Natural killer cell (primary cell): ENCODE data around the gene CHGA. TPM values are rescaled to one million over a fixed set of nuclear protein-coding genes. Genes with fewer than 3 reads are reported as not detected.

Experiments
- ATAC-seq, 3 donors: fragments of 150-1000 bp in 2 of 3; fragments of 200-7000 bp in 1 of 3; cut with Tn5 transposase; 1 replicate in 1 of 3; 2 replicates in 2 of 3; pipeline ENCODE4 v1.10.0; 2021; ENCODE audit warnings: mild to moderate bottlenecking in 2 of 3, moderate library complexity in 2 of 3
- DNase-seq, 2 donors: peaks; one replicate each; pipeline versions ENCODE4 v3.0.0 to v3.0.0-alpha.2; 2013 to 2021; ENCODE audit warnings: mixed read lengths in 1 of 2
- H3K27ac ChIP-seq: one replicate; pipeline ENCODE4 v1.5.1; 2013; ENCODE audit warnings: mild to moderate bottlenecking, low read length
- H3K27me3 ChIP-seq: one replicate; pipeline ENCODE4 v1.6.1; 2013; ENCODE audit warnings: low read length; ENCODE audit not compliant: control insufficient read depth, insufficient read depth
- H3K36me3 ChIP-seq: one replicate; pipeline ENCODE4 v1.6.1; 2013; ENCODE audit warnings: low read length; ENCODE audit not compliant: control insufficient read depth, insufficient read depth
- H3K4me1 ChIP-seq: one replicate; pipeline ENCODE4 v1.6.1; 2013; ENCODE audit warnings: low read length; ENCODE audit not compliant: control insufficient read depth, insufficient read depth
- H3K4me3 ChIP-seq: one replicate; pipeline ENCODE4 v1.5.1; 2013; ENCODE audit warnings: low read length
- H3K9me3 ChIP-seq: one replicate; pipeline ENCODE4 v1.6.1; 2013; ENCODE audit warnings: low read length; ENCODE audit not compliant: control insufficient read depth, insufficient read depth
- H3K27ac Mint-ChIP-seq, 2 donors: one replicate each; pipeline ENCODE4 v1.8.0; 2022; ENCODE audit warnings: mild to moderate bottlenecking in 2 of 2, mixed read lengths in 2 of 2, moderate library complexity in 1 of 2
- H3K27me3 Mint-ChIP-seq, 2 donors: one replicate each; pipeline ENCODE4 v1.8.0; 2022; ENCODE audit warnings: low read depth in 2 of 2, mixed read lengths in 2 of 2
- H3K36me3 Mint-ChIP-seq: one replicate; pipeline ENCODE4 v1.8.0; 2022; ENCODE audit warnings: mixed read lengths
- H3K4me1 Mint-ChIP-seq, 2 donors: one replicate each; pipeline ENCODE4 v1.8.0; 2022; ENCODE audit warnings: mixed read lengths in 2 of 2
- H3K4me3 Mint-ChIP-seq: one replicate; pipeline ENCODE4 v1.8.0; 2022; ENCODE audit warnings: mild to moderate bottlenecking, moderate library complexity, mixed read lengths
- H3K9me3 Mint-ChIP-seq, 2 donors: one replicate each; pipeline ENCODE4 v1.8.0; 2022; ENCODE audit warnings: mixed read lengths in 2 of 2
- WGBS: methylation state at CpG from one replicate; pipeline ENCODE4 v1.1.7; 2013; ENCODE audit warnings: missing lambda C conversion rate; ENCODE audit not compliant: insufficient coverage; 5-methylcytosine and 5-hydroxymethylcytosine counted together
- intact Hi-C: fragments of 100-400 bp; cut with micrococcal nuclease; formaldehyde crosslinking; loops from one replicate; pipeline ENCODE4 v1.14.2; 2022
- total RNA-seq, 4 donors: library from RNA; stranded (reverse); fragments of 120-200 nt in 1 of 4; gene quantifications; one replicate each; pipeline versions ENCODE4 v1.2.3 to v1.2.4, GENCODE V29; 2013 to 2022
- TF ChIP-seq, protein P1 (sequence below): fragments of 200-600 bp; IDR thresholded peaks from one replicate; pipeline ENCODE4 v1.8.0; 2022; ENCODE audit warnings: antibody characterized with exemption

Gene CHGA
- total RNA-seq, 3 donors from 2014 or later (not counting 1 experiment from before 2014, with no cell fraction given): not detected

DNA sequence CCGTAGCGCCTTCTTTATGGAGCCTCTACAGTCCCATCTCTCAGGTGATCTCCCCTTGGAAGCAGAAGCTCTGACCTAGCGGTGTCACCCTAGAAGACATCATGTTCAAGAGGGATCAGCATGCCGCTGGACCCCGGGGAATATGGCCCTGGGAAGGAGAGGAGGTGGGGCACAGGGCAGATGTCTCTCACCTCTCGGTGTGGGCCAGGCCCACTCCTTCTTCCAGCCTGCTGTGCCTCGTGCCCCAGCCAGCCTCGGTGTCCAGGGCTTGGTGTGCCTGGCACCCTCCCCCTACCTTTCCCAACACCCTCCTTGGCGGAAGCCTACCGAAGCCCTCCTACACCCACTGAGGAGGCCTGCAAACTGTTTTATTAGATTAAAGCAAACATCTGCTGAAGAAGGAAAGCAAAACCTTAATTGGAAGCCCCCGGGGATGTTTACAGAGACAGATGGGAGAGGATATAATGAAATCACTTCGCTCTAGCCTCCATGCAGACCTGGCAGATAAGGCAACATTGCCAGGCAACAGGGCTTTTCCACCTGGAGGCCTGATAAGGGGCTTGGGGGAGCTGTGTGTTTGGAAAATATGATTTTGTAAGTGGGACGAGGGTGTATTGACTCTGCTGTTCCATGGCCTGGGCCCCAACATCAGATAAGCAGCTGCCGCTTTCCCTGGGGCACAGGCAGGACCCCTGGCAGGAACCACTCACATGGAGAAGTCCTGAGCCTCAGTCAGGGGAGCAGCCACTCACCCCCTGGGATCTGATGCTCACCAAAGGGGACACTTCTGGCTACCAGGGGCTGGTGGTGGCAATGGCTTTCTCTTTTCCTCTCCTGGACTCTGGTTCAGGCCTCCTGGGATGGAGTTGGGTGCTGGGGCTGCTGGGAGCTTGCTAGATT lies 5.7 kb upstream of the CHGA start:
- H3K4me1 ChIP-seq: no peaks in the 10 kb centered on the region
- Mint-ChIP-seq H3K4me3 (no peak overlapping the region), H3K27ac (no peak overlapping the region), H3K9me3 (no peaks in the 10 kb centered on the region), H3K36me3 (no peaks in the 10 kb centered on the region), H3K27me3 (peaks cover 6 to 9% of the 10 kb centered on the region in 2 donors), H3K4me1 (peaks cover under 1 to 2% of the 10 kb centered on the region in 2 donors)
- H3K9me3 ChIP-seq: no peaks in the 10 kb centered on the region
- H3K27ac ChIP-seq: no peak overlapping the region
- no peak overlapping the region for H3K4me3 ChIP-seq
- TF ChIP-seq, protein P1, sequence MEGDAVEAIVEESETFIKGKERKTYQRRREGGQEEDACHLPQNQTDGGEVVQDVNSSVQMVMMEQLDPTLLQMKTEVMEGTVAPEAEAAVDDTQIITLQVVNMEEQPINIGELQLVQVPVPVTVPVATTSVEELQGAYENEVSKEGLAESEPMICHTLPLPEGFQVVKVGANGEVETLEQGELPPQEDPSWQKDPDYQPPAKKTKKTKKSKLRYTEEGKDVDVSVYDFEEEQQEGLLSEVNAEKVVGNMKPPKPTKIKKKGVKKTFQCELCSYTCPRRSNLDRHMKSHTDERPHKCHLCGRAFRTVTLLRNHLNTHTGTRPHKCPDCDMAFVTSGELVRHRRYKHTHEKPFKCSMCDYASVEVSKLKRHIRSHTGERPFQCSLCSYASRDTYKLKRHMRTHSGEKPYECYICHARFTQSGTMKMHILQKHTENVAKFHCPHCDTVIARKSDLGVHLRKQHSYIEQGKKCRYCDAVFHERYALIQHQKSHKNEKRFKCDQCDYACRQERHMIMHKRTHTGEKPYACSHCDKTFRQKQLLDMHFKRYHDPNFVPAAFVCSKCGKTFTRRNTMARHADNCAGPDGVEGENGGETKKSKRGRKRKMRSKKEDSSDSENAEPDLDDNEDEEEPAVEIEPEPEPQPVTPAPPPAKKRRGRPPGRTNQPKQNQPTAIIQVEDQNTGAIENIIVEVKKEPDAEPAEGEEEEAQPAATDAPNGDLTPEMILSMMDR: no peak
- WGBS: 83% methylated on average over 14 of the region's 14 CpGs
- H3K36me3 ChIP-seq: no peaks in the 10 kb centered on the region
- DNase-seq: no peak
- intact Hi-C loops: no loop called here
- ATAC-seq: no peak
- no peaks in the 10 kb centered on the region for H3K27me3 ChIP-seq

GRCh38 chr14:92917956-92918355 lies 5.0 kb upstream of the CHGA start:
- no peaks in the 10 kb centered on the region for H3K27me3 ChIP-seq

GRCh38 chr14:92920001-92920400 lies 2.9 kb upstream of the CHGA start:
- WGBS: 95% methylated on average over 15 of the region's 15 CpGs
- no peak overlapping the region for H3K27ac ChIP-seq
- H3K27me3 ChIP-seq: peaks cover 5% of the 10 kb centered on the region
- Mint-ChIP-seq H3K4me1 (peaks cover 6 to 15% of the 10 kb centered on the region in 2 donors), H3K9me3 (no peaks in the 10 kb centered on the region), H3K27me3 (peaks cover 11 to 22% of the 10 kb centered on the region in 2 donors), H3K4me3 (no peak overlapping the region), H3K36me3 (no peaks in the 10 kb centered on the region), H3K27ac (no peak overlapping the region)
- DNase-seq (no peak), ATAC-seq (no peak)
- TF ChIP-seq, protein P1: no peak
- H3K9me3 ChIP-seq: no peaks in the 10 kb centered on the region
- H3K4me3 ChIP-seq: no peak overlapping the region
- H3K4me1 ChIP-seq: no peaks in the 10 kb centered on the region
- no peaks in the 10 kb centered on the region for H3K36me3 ChIP-seq
- intact Hi-C loops: no loop called here

More at GRCh38 chr14:92917956-92918355, 5.0 kb upstream of the CHGA start:
- Mint-ChIP-seq H3K9me3 (no peaks in the 10 kb centered on the region), H3K4me3 (no peak overlapping the region), H3K27ac (no peak overlapping the region), H3K4me1 (peaks cover 6% of the 10 kb centered on the region in 2 donors), H3K27me3 (peaks cover 11 to 14% of the 10 kb centered on the region in 2 donors), H3K36me3 (no peaks in the 10 kb centered on the region)
- Histone ChIP-seq H3K9me3 (no peaks in the 10 kb centered on the region), H3K4me1 (no peaks in the 10 kb centered on the region), H3K4me3 (no peak overlapping the region), H3K27ac (no peak overlapping the region), H3K36me3 (no peaks in the 10 kb centered on the region)
- no peak for ATAC-seq
- TF ChIP-seq, protein P1: no peak
- intact Hi-C loops: no loop called here
- WGBS: 81% methylated on average over 7 of the region's 7 CpGs
- no peak for DNase-seq
